Glutamatergic neuron (in vitro differentiated cells): Measurements from ENCODE around the gene UBQLN4. TPM values are rescaled to one million over a fixed set of nuclear protein-coding genes. Genes with fewer than 3 reads are reported as not detected.

Experiments used
- DNase-seq: peaks from one replicate; pipeline ENCODE4 v3.0.0; 2022
- H3K27ac Mint-ChIP-seq: one replicate; pipeline ENCODE4 v1.8.0; 2020; ENCODE audit warnings: mild to moderate bottlenecking, mixed read lengths, inconsistent platforms; ENCODE audit not compliant: unreplicated experiment
- H3K27me3 Mint-ChIP-seq: one replicate; pipeline ENCODE4 v1.8.0; 2020; ENCODE audit warnings: mild to moderate bottlenecking, moderate library complexity, mixed read lengths, inconsistent platforms; ENCODE audit not compliant: unreplicated experiment
- H3K36me3 Mint-ChIP-seq: one replicate; pipeline ENCODE4 v1.8.0; 2020; ENCODE audit warnings: mild to moderate bottlenecking, mixed read lengths, inconsistent platforms; ENCODE audit not compliant: unreplicated experiment
- H3K4me1 Mint-ChIP-seq: one replicate; pipeline ENCODE4 v1.8.0; 2020; ENCODE audit warnings: mild to moderate bottlenecking, low read depth, mixed read lengths, inconsistent platforms; ENCODE audit not compliant: unreplicated experiment
- H3K4me3 Mint-ChIP-seq: one replicate; pipeline ENCODE4 v1.8.0; 2020; ENCODE audit warnings: mild to moderate bottlenecking, mixed read lengths, inconsistent platforms; ENCODE audit not compliant: unreplicated experiment
- H3K9me3 Mint-ChIP-seq: one replicate; pipeline ENCODE4 v1.8.0; 2020; ENCODE audit warnings: mild to moderate bottlenecking, moderate library complexity, mixed read lengths, inconsistent platforms; ENCODE audit not compliant: unreplicated experiment
- total RNA-seq: library from RNA; stranded (reverse); fragmentation: NEBNext Ultra II Directional; extraction: Animal tissue kit (Norgen Biotek cat#: 25700); gene quantifications from one replicate; pipeline ENCODE4 v1.2.1, GENCODE V29; 2021; ENCODE audit not compliant: unreplicated experiment
- TF ChIP-seq, protein P1 (sequence below): fragments of 200-600 bp; sonication (generic); IDR thresholded peaks from one replicate; pipeline ENCODE4 v1.5.0; 2021; ENCODE audit not compliant: partially characterized antibody, unreplicated experiment

Gene UBQLN4
- total RNA-seq, 1 donor from 2014 or later: 52.4 TPM

DNA sequence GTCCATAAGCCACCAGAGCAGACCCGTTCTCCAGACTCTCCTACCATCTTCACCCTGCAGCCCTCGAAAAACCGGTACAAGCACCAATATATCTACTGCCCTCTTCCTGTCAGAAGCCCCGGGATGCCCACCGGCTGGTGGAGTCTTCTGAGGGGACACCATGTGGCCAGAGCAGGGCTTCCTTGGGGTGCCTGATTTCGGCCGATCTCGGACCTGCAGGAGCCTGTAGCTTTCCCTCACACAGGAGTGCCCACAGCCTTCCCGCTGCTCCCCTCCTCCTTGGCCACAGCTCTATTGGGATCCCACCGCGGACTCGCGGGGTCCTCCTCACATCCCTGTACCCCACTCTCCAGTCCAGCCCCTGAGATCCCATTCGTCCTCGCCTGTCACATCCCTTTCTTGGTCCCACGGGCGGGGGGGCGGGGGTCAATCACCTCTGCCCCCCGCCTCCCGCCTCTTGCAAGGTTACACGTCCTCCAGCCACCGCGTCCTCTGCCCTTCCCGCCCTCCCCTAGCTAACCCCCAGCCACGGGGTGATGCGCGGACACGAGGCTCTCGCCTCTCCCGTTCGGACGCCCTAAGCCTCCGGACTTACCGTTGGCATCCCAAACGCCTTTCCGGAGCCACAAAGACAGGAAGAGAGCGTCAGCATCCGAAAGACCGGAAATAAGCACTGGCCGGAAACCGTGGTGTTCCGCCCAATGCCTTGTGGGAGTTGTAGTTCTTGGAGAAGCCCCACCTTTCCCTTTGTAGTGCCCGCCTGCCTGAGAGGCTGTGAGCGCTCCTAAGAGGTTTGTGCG, 33.1 kb downstream of the UBQLN4 start, which contains the start of gene SSR2:
Gene SSR2 (minus strand): TSS at position 659 of the 800 bp plus-strand sequence. CDS start 784 bp downstream, outside the sequence.
- Mint-ChIP-seq H3K36me3 (no peaks in the 10 kb centered on the region), H3K4me1 (peaks cover 9% of the 10 kb centered on the region), H3K27ac (peak within 1 kb of the TSS; percentile 94), H3K4me3 (peak within 1 kb of the TSS; percentile 98), H3K9me3 (no peaks in the 10 kb centered on the region), H3K27me3 (peaks cover 4% of the 10 kb centered on the region)
- TF ChIP-seq, protein P1, sequence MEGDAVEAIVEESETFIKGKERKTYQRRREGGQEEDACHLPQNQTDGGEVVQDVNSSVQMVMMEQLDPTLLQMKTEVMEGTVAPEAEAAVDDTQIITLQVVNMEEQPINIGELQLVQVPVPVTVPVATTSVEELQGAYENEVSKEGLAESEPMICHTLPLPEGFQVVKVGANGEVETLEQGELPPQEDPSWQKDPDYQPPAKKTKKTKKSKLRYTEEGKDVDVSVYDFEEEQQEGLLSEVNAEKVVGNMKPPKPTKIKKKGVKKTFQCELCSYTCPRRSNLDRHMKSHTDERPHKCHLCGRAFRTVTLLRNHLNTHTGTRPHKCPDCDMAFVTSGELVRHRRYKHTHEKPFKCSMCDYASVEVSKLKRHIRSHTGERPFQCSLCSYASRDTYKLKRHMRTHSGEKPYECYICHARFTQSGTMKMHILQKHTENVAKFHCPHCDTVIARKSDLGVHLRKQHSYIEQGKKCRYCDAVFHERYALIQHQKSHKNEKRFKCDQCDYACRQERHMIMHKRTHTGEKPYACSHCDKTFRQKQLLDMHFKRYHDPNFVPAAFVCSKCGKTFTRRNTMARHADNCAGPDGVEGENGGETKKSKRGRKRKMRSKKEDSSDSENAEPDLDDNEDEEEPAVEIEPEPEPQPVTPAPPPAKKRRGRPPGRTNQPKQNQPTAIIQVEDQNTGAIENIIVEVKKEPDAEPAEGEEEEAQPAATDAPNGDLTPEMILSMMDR: no peak
- DNase-seq: peak; percentile 82

DNA sequence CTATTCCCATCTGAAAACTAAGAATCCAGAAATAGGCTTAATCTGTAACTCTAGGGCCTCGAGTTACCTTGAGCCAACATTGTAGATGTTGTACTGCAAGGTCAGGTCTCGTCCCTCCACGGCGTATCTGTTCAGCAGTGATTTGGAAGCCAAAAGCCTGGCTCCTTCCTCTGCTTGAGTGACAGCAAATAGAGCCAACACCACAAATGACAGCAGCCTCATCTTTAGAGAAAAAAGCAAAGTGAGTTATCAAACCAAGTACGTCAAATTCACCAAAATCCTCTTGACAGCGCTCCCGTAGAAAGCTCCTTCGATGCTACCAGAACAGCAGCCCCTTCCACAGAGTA, 33.7 kb downstream of the UBQLN4 start:
- Mint-ChIP-seq H3K4me1 (peaks cover 9% of the 10 kb centered on the region), H3K9me3 (no peaks in the 10 kb centered on the region), H3K36me3 (no peaks in the 10 kb centered on the region), H3K27ac (peak overlapping the region; percentile 94), H3K27me3 (peaks cover 4% of the 10 kb centered on the region), H3K4me3 (peak overlapping the region; percentile 98)
- no peak for DNase-seq
- TF ChIP-seq, protein P1: no peak

DNA sequence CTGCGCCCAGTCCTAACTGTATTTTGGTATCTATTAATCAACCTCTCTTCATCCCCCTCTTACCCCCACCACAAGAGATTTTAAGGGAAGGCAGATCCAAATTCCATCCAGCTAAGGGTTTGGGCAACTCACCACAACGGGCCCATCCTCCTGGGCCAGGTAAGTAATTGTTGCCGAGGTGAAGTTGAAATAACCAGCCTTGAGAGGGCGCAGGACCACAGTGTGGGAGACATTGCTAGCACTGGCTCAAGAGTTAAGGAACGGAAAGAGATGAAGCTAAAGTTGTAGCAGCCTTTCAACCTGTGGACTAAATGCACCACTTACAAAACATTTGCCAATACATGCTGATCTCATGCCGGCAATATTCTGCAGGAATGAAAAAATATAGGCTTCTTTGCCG, 38.8 kb downstream of the UBQLN4 start:
- Mint-ChIP-seq H3K27ac (no peak overlapping the region), H3K9me3 (peaks cover 4% of the 10 kb centered on the region), H3K4me3 (no peak overlapping the region), H3K27me3 (peaks cover 4% of the 10 kb centered on the region), H3K4me1 (peaks cover 8% of the 10 kb centered on the region), H3K36me3 (no peaks in the 10 kb centered on the region)
- TF ChIP-seq, protein P1: no peak
- no peak for DNase-seq

DNA sequence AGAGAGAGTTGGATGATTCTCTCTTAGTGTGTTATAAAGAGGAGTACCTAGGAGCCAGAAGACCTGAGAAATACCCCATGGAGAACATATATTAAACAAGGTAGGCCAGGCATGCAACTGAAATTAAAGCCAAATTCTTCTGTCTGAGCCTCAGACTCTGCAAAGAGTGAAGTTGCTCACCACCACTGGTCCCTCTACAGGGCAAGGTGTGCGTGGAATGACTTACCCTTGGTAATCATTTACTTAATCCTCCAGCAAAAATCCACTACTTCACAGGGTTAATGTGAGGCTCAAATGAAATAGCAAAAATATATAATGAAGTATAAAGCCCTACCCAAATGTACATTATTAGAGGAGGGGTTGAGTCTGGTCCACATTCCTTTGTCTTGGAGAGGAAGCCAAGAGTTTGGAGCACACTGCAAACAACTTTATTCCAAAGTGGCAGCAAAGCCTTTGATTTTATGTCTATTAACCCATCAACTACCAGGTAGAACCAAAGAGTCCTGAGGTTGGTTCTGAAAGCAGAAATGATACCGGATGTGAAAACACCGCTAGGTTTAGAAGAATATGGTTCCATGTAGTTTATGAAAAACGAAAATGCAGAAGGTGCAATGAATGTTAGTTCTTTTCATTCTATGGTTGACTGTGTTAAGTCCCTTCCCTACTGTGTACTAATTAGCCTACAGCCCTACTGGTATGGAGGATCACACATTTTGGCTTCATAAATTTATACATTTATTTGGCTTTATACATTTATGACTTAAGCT, 41.4 kb downstream of the UBQLN4 start:
- peaks cover 2% of the 10 kb centered on the region for H3K27me3 Mint-ChIP-seq
- no peaks in the 10 kb centered on the region for H3K36me3 Mint-ChIP-seq
- H3K4me3 Mint-ChIP-seq: no peak overlapping the region
- no peak for DNase-seq
- TF ChIP-seq, protein P1: no peak
- peaks cover 4% of the 10 kb centered on the region for H3K9me3 Mint-ChIP-seq
- H3K4me1 Mint-ChIP-seq: no peaks in the 10 kb centered on the region
- no peak overlapping the region for H3K27ac Mint-ChIP-seq

DNA sequence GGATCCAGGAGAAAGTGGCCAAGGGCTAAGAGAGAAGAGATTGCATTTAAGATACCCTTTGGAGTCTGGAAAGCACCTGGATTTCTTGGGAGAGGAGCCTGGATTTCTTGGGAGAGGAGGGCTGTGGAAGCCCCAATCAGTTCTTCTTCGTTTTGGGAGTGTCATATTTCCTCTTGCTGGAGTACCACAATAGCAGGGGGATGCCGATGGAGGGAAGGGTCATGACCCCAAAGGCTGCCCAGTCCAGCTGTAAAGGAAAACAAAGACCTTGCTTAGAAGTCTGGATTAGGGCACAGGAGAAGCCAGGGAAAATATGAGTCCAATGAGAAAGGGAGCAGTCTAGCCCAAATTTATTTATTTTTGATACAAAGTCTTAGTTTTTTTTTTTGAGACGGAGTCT, 44.2 kb downstream of the UBQLN4 start:
- H3K9me3 Mint-ChIP-seq: peaks cover 4% of the 10 kb centered on the region
- no peak for DNase-seq
- peaks cover 4% of the 10 kb centered on the region for H3K27me3 Mint-ChIP-seq
- H3K4me3 Mint-ChIP-seq: no peak overlapping the region
- H3K36me3 Mint-ChIP-seq: no peaks in the 10 kb centered on the region
- H3K27ac Mint-ChIP-seq: no peak overlapping the region
- TF ChIP-seq, protein P1: no peak
- H3K4me1 Mint-ChIP-seq: no peaks in the 10 kb centered on the region
